Dermis blood vessel endothelial cell (primary cell): ENCODE measurements around the gene PDHB. TPM values are rescaled to one million over a fixed set of nuclear protein-coding genes. Genes with fewer than 3 reads are reported as not detected.
A peak's percentile ranks its signal among the peaks of the same experiment; 100 is the strongest.
"Not testable (repeated sequence)": the region's sequence is repeated elsewhere in the genome, so short reads cannot be mapped to it uniquely, and the experiment has no call there.

Source experiments
- DNase-seq: peaks from one replicate; pipeline ENCODE4 v3.0.0; 2010
- total RNA-seq: library from RNA; depleted of rRNA; stranded (reverse); fragments of >200 nt; gene quantifications from 2 replicates; pipeline ENCODE4 v1.2.3, GENCODE V29; 2014

The PDHB gene
- 130 and 135 TPM in 2 replicates for total RNA-seq

DNA sequence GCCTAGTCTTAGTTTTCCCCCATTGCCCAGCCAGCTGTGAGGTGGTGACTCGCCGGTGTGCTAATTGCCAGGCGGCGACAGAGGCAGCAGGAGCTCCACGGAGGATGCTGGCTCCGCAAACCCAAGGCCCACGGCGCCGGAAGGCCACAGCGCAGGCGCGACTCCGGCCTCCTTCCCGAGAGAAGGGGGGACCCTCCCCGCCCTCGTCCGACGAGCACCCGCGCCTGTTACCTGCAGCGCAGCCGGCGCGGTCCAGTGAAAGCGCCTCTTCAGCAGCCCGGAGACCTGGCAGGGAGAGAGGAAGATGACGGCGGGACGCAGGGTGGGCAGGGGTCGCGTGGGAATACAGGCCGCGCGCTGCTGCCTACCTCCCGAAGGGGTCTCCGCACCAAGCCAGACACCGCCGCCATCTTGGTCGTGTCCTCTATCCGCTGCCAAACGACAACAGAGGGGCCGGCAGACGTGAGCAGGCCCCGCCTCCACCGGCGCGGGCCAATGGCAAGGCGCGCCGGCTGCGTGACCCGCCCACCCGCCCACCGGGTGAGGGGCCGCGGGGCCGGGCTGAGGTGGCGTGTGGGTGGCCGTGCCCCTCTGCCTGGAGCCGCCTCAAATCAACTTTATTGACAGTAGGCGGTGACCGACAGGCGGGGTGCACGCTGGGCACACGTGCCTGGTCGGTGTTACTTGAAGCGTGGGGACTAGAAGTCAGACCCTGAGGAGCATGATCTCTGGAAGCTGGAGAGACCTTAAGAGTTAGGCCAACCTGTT lies at the start of gene PDHB:
Gene PDHB, minus strand, starts transcription at position 433 of the 768 bp plus-strand sequence. Its CDS starts 23 bp downstream, at position 410.
- DNase-seq = peak; percentile 94

DNA sequence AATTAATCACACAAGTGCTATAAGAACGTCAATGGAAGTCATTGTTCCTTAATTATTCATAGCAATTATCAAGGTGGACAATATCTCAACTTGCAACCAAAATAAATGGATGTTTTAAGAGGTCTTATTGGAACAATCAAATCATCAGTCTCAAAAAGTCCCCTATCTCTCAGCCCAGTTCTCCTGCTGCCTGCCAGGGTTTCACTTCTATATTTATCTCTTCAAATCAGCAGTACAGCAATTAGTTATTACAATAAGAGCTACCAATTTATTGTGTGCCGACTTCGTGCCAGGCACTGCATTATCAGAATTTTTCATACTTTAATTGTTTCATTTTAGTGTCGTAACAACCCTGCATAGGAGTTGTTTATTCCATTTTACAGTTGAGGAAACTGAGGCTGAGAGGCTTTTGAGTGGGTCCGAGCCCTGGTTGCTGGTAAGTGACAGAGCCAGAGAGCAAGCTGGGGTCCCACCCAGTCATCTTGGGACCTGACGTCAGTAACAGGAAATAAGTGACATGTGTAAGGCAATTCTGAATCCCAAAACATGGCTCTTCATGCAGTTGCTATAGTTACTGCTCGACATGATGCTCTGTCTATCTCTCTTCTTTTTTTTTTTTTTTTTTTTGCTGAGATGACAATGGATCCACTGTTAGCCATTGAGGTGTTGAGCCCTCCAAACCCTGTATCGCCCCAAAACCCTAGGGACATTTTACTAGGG lies 49.4 kb upstream of the PDHB start:
- no peak for DNase-seq

DNA sequence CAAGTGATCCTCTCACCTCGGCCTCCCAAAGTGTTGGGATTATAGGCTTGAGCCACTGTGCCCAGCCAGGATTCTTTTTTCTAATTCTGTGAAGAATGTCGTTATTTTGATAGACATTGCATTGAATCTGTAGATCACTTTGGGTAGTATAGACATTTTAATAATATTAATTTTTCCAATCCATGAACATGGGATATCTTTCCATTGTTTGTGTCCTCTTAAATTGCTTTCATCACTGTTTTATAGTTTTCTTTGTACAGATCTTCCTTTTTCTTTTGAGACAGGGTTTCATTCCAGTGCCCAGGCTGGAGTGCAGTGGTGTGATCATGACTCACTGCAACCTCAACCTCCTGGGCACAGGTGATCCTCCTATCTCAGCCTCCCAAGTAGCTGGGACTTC lies 46.7 kb upstream of the PDHB start:
- no peak for DNase-seq

GRCh38 chr3:58478781-58479180 lies 45.1 kb upstream of the PDHB start:
- no peak for DNase-seq

DNA sequence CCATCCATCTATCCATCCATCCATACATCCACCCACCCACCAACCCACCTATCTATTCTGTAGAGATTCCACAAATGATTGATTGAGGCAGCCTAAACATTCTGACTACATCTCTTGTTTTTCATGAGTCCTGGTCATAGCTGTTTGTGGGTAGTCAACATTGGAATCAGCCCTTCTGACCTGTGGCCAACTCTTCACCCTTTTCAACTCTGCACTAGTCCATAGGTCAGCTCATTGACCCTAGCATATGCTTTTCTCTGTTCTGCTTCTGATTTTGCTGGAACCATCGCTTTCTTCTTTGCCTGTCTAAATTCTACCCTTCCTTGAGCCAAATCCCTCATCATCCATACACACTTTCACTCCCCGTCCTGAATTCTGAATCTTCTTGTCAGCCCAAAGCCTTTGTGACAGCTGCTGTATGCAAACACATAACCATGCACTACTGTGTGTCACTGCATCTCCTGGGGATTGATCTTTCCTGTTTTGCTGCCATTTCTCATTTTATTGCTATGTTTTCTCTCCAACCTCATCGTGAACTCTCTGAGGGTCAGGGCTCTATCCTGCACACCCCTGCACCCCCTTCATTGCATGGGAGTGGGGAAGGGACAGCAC lies 41.4 kb upstream of the PDHB start:
- DNase-seq = no peak

- DNase-seq = no peak
Measured at GRCh38 chr3:58474348-58474911, 40.8 kb upstream of the PDHB start.

GRCh38 chr3:58473275-58473674 lies 39.6 kb upstream of the PDHB start:
- DNase-seq = no peak

- peak; percentile 17 for DNase-seq
Measured at GRCh38 chr3:58471025-58471887, 37.6 kb upstream of the PDHB start.

GRCh38 chr3:58470363-58471024 lies 36.9 kb upstream of the PDHB start:
- no peak for DNase-seq

GRCh38 chr3:58469096-58469495 lies 35.5 kb upstream of the PDHB start:
- no peak for DNase-seq

- DNase-seq = no peak
Measured at GRCh38 chr3:58466899-58467563, 33.4 kb upstream of the PDHB start.

- no peak for DNase-seq
Measured at GRCh38 chr3:58464866-58465265, 31.2 kb upstream of the PDHB start.

DNA sequence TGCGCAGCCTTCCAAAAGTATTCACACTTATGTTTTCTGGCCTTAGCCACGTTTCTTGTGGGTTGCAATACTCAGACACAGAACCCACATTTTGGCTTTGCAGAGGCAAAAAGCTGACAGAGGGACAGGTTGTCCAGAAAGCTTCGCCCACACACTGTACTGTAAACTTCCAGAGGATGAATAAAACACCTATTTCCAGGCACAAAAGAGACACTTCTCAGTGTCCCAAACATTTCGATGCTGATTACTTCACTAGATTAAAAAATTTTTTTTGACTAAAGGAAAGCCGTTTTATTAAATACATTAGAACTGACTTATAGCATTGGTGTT lies 30.3 kb upstream of the PDHB start:
- no peak for DNase-seq

- DNase-seq = peak; percentile 77
Measured at GRCh38 chr3:58463181-58463941, 29.7 kb upstream of the PDHB start.

- no peak for DNase-seq
Measured at GRCh38 chr3:58462829-58463180, 29.2 kb upstream of the PDHB start.

GRCh38 chr3:58459160-58459559 lies 25.5 kb upstream of the PDHB start:
- DNase-seq = no peak

GRCh38 chr3:58452176-58452575 lies 18.5 kb upstream of the PDHB start:
- no peak for DNase-seq

DNA sequence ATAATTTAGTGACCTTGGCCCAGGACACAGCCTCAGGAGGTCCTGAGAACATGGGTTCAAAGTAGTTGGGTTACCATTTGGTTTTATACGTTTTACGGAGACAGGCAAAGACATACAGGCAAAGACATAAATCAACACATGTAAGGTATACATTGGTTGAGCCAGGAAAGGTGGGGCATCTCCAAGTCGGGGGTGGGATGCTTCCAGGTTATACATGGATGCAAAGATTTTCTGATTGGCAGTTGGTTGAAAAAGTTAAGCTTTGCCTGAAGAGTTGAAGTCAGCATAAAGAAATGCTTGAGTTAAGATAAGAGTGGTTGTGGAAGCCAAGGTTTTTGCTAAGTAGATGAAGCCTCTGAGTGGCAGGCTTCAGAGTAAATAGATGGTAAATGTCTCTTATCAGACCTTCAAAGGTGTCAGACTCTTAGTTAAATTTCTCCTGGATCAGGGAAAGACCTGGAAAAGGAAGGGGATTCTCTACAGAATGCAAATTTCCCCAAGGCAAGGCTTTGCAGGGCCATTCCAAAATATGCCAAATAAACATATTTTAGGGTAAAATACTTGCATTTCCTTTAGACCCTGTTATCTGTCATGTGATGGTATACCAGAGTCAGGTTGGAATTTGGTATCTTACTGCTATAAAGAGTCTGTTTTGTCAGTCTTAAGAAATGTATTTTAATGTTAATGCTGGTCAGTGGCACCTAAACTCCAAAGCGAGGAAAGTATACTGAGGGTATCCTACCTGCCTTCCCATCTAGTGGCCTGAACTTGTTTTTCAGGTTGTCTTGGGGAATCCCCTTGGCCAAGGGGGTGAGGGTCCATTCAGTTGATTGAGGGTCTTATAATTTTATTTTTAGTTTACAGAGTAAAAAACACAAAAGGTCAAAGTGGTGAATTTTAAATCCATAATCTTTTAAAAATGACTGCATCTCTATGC lies 8.2 kb upstream of the PDHB start:
- no peak for DNase-seq

DNA sequence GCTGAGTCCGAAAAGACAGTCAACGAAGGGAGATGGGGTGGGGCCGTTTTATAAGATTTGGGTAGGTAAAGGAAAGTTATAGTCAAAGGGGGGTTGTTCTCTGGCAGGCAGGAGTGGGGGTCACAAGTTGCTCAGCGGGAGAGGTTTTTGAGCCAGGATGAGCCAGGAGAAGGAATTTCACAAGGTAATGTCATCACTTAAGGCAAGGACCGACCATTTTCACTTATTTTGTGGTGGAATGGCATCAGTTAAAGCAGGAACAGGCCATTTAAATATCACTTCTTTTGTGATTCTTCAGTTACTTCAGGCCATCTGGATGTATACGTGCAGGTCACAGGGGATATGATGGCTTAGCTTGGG lies 7.3 kb upstream of the PDHB start:
- not testable (repeated sequence) for DNase-seq

DNA sequence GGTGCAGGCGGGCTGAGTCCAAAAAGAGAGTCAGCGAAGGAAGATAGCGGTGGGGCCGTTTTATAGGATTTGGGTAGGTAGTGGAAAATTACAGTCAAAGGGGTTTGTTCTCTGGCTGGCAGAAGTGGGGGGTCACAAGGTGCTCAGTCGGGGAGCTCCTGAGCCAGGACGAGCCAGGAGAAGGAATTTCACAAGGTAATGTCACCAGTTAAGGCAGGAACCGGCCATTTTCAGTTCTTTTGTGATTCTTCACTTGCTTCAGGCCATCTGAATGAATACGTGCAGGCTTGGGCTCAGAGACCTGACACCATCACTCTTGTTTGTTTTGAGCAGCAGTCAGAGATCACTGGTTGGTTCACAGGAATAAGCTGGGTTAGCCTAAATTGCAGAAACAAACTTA lies 3.6 kb upstream of the PDHB start:
- DNase-seq = not testable (repeated sequence)
